Panc1 (cell line): ENCODE results near the gene TRDN. TPM values are rescaled to one million over a fixed set of nuclear protein-coding genes. Genes with fewer than 3 reads are reported as not detected.

Source experiments
- ATAC-seq: fragments of 200-7000 bp; cut with Tn5 transposase; 2 replicates; pipeline ENCODE4 v1.9.1; 2020; ENCODE audit warnings: mild to moderate bottlenecking, moderate library complexity
- BruUV-seq: library from RNA; stranded (reverse); fragments of 400-500 nt; replicated peaks from 2 replicates; lab custom pipeline; 2021; lab: Mats Ljungman, UMichigan
- CTCF ChIA-PET: fragments of 300-600 bp; sonication (Branson Sonifier 250); formaldehyde crosslinking; loops from one replicate; lab custom pipeline; 2022; ENCODE audit warnings: antibody characterized with exemption; lab: Charles Lee
- POLR2A ChIA-PET: fragments of 300-600 bp; sonication (Branson Sonifier 250); formaldehyde crosslinking; loops from one replicate; lab custom pipeline; 2022; ENCODE audit warnings: antibody characterized with exemption; lab: Charles Lee
- DNase-seq: peaks from one replicate; pipeline ENCODE4 v3.0.0-alpha.2; 2010; ENCODE audit warnings: low read depth, low spot score
- H3K27ac ChIP-seq: 2 replicates; pipeline ENCODE4 v1.5.1; 2011; ENCODE audit warnings: mild to moderate bottlenecking, low read length, inconsistent platforms
- H3K27me3 ChIP-seq: fragments of 200-500 bp; sonication (Bioruptor generic); 2 replicates; pipeline ENCODE4 v1.6.0; 2014; ENCODE audit warnings: low read length, inconsistent platforms; ENCODE audit not compliant: control insufficient read depth, insufficient read depth
- H3K36me3 ChIP-seq: fragments of 200-500 bp; sonication (Bioruptor generic); 2 replicates; pipeline ENCODE4 v1.5.1; 2014; ENCODE audit warnings: inconsistent platforms, mild to moderate bottlenecking, low read length, moderate library complexity; ENCODE audit not compliant: control insufficient read depth, insufficient read depth
- H3K4me1 ChIP-seq: 2 replicates; pipeline ENCODE4 v1.5.1; 2011; ENCODE audit warnings: inconsistent platforms, mild to moderate bottlenecking, low read length, moderate library complexity; ENCODE audit not compliant: control insufficient read depth, insufficient read depth
- H3K4me3 ChIP-seq, 2 experiments: 2 replicates each; pipeline ENCODE4 v1.5.1; 2011 to 2012; ENCODE audit warnings: low read depth in 2 of 2, low read length in 2 of 2, mild to moderate bottlenecking in 2 of 2, inconsistent platforms in 1 of 2, moderate library complexity in 1 of 2
- H3K9me3 ChIP-seq: fragments of 200-500 bp; sonication (Bioruptor generic); 2 replicates; pipeline ENCODE4 v1.5.1; 2014; ENCODE audit warnings: low read depth, mild to moderate bottlenecking, inconsistent platforms, low read length, moderate library complexity; ENCODE audit not compliant: control insufficient read depth, insufficient read depth
- POLR2AphosphoS5 ChIP-seq: IDR thresholded peaks from 2 replicates; pipeline ENCODE4 v1.6.1; 2012; ENCODE audit warnings: mild to moderate bottlenecking, low read depth, low read length, moderate library complexity
- SIN3A ChIP-seq: IDR thresholded peaks from 2 replicates; pipeline ENCODE4 v1.6.1; 2012; ENCODE audit warnings: low read depth, mild to moderate bottlenecking, low read length, moderate library complexity, borderline replicate concordance; ENCODE audit not compliant: insufficient read depth
- TCF7L2 ChIP-seq: IDR thresholded peaks from 2 replicates; pipeline ENCODE4 v1.6.1; 2011; ENCODE audit warnings: mild to moderate bottlenecking, low read depth, low read length, inconsistent platforms
- in situ Hi-C: cut with HindIII; loops from 2 replicates; pipeline ENCODE4 v1.10.0; 2016; ENCODE audit warnings: low sequenced_read_pairs, low pct_unique_long_range_greater_than_20kb
- intact Hi-C: fragments of 100-400 bp; cut with micrococcal nuclease; formaldehyde crosslinking; loops from one replicate; pipeline ENCODE4 v1.10.0; 2022; ENCODE audit not compliant: unreplicated experiment
- total RNA-seq: library from RNA; stranded (reverse); gene quantifications from one replicate; pipeline ENCODE4 v1.2.1, GENCODE V29; 2021; ENCODE audit not compliant: unreplicated experiment
- TF ChIP-seq, protein P1 (sequence below), 2 experiments: IDR thresholded peaks; 2 replicates each; pipeline ENCODE4 v1.6.1; 2011 to 2012; ENCODE audit warnings: low read depth in 2 of 2, control low read depth in 1 of 2, low read length in 1 of 2, mild to moderate bottlenecking in 1 of 2, moderate library complexity in 1 of 2; ENCODE audit not compliant: insufficient read depth in 1 of 2
- TF ChIP-seq, protein P2 (sequence below): fragments of 450-650 bp; IDR thresholded peaks from 2 replicates; pipeline ENCODE4 v1.5.1; 2017; ENCODE audit warnings: mild to moderate bottlenecking

TRDN gene
- total RNA-seq, 1 experiment from 2014 or later: not detected

DNA sequence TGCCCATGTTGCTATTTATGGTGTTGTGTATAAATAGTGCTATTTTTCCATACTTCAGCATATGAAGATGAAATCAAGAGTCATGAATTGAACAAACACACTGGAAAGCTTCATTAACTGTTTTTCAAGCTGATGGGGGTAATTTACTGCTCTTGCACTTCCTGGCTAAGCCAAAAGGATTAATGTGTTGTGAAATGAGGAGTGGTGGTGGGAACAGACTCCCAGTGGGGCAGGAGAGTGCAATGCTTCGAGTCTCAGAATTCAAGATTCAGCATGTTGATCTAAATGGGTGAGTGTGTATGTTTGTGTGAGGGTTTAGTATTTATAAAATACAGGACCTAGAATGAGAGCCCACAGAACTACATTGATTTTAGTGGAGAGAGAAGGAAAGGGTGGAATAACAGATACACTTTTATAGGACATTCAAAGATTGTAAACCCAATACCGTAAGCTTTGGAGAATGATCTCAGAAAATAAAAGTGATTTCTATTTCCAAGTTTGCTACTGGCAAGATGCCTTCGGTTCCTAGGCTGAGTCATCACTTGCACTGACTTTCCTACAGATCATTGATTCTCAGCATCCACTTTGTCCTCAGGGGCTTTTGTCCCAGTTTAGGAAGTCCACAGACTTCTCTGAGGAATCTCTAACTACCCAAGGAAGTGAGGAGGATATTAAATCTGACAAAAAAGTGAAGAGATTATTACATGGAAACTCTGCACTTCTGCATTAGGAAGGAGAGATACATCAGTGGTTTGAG, 303.6 kb downstream of the TRDN start:
- CTCF ChIA-PET: interaction anchor here (0.7 kb wide), 1 partner anchor 257 kb away, joined by 3 read pairs; no protein-coding TSS in a partner anchor
- no peak for DNase-seq

DNA sequence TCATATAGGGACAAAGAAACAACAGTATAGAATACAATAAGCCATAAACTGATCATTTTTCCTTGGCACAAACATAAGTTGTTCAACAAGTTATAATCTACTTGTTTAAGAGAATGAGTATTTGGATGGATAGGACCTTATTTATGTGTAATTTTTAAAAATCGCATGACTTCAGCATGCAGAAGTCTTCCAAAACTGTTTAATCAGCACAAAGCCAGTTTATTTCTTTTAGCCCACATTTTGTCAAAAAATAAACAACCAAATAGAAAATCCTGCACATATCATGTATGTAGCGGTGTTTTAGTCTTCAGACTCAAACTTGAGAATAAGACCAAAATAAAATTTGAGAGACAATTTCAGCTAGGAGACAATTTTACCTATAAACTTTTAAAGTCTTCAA, 304.7 kb downstream of the TRDN start:
- Histone ChIP-seq H3K27ac (no peak overlapping the region), H3K27me3 (no peaks in the 10 kb centered on the region), H3K9me3 (no peaks in the 10 kb centered on the region), H3K4me1 (no peaks in the 10 kb centered on the region), H3K4me3 (no peak overlapping the region), H3K36me3 (no peaks in the 10 kb centered on the region)
- no peak for TF ChIP-seq SIN3A
- TF ChIP-seq, protein P1, sequence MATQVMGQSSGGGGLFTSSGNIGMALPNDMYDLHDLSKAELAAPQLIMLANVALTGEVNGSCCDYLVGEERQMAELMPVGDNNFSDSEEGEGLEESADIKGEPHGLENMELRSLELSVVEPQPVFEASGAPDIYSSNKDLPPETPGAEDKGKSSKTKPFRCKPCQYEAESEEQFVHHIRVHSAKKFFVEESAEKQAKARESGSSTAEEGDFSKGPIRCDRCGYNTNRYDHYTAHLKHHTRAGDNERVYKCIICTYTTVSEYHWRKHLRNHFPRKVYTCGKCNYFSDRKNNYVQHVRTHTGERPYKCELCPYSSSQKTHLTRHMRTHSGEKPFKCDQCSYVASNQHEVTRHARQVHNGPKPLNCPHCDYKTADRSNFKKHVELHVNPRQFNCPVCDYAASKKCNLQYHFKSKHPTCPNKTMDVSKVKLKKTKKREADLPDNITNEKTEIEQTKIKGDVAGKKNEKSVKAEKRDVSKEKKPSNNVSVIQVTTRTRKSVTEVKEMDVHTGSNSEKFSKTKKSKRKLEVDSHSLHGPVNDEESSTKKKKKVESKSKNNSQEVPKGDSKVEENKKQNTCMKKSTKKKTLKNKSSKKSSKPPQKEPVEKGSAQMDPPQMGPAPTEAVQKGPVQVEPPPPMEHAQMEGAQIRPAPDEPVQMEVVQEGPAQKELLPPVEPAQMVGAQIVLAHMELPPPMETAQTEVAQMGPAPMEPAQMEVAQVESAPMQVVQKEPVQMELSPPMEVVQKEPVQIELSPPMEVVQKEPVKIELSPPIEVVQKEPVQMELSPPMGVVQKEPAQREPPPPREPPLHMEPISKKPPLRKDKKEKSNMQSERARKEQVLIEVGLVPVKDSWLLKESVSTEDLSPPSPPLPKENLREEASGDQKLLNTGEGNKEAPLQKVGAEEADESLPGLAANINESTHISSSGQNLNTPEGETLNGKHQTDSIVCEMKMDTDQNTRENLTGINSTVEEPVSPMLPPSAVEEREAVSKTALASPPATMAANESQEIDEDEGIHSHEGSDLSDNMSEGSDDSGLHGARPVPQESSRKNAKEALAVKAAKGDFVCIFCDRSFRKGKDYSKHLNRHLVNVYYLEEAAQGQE (IDR thresholded peaks at IDR 0.05; ENCODE audit: insufficient read depth in 1 of 2, low read depth in 2 of 2, low read length in 1 of 2): no peak
- no peak for TF ChIP-seq TCF7L2
- TF ChIP-seq, protein P2, sequence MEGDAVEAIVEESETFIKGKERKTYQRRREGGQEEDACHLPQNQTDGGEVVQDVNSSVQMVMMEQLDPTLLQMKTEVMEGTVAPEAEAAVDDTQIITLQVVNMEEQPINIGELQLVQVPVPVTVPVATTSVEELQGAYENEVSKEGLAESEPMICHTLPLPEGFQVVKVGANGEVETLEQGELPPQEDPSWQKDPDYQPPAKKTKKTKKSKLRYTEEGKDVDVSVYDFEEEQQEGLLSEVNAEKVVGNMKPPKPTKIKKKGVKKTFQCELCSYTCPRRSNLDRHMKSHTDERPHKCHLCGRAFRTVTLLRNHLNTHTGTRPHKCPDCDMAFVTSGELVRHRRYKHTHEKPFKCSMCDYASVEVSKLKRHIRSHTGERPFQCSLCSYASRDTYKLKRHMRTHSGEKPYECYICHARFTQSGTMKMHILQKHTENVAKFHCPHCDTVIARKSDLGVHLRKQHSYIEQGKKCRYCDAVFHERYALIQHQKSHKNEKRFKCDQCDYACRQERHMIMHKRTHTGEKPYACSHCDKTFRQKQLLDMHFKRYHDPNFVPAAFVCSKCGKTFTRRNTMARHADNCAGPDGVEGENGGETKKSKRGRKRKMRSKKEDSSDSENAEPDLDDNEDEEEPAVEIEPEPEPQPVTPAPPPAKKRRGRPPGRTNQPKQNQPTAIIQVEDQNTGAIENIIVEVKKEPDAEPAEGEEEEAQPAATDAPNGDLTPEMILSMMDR: no peak
- no peak for TF ChIP-seq POLR2AphosphoS5
- no peak for ATAC-seq
- intact Hi-C loops: no loop called here
- ChIA-PET CTCF (no interaction called here), POLR2A (no interaction called here)
- BruUV-seq: no TSS peak
- no peak for DNase-seq
- in situ Hi-C loops: no loop called here

More for the DNA sequence above, 303.6 kb downstream of the TRDN start:
- no peak for ATAC-seq
- TF ChIP-seq, protein P2: no peak
- no peak for TF ChIP-seq TCF7L2
- TF ChIP-seq, protein P1 (IDR thresholded peaks at IDR 0.05; ENCODE audit: insufficient read depth in 1 of 2, low read depth in 2 of 2, low read length in 1 of 2): no peak
- intact Hi-C loops: no loop called here
- Histone ChIP-seq H3K27me3 (no peaks in the 10 kb centered on the region), H3K4me1 (no peaks in the 10 kb centered on the region), H3K9me3 (no peaks in the 10 kb centered on the region), H3K4me3 (no peak overlapping the region), H3K36me3 (no peaks in the 10 kb centered on the region), H3K27ac (no peak overlapping the region)
- in situ Hi-C loops: no loop called here
- POLR2A ChIA-PET: no interaction called here
- no TSS peak for BruUV-seq
